Mesenchymal stem cell (in vitro differentiated cells and primary cell): ENCODE data around the gene UBR1.

Source experiments
- DNase-seq: peaks from one replicate; pipeline ENCODE4 v3.0.0-alpha.2; 2013
- H2AFZ ChIP-seq: one replicate; pipeline ENCODE4 v1.6.1; 2013; ENCODE audit warnings: low read depth, mild to moderate bottlenecking, control low read depth, inconsistent platforms, low read length, moderate library complexity
- H2AK5ac ChIP-seq: 2 replicates; pipeline ENCODE4 v1.6.1; 2013; ENCODE audit warnings: low read length, moderate library complexity, mild to moderate bottlenecking, inconsistent platforms; ENCODE audit not compliant: severe bottlenecking
- H2BK120ac ChIP-seq: one replicate; pipeline ENCODE4 v1.6.1; 2013; ENCODE audit warnings: low read depth, mild to moderate bottlenecking, inconsistent platforms, low read length, moderate library complexity
- H2BK12ac ChIP-seq, 2 experiments: one replicate each; pipeline ENCODE4 v1.6.1; 2013; ENCODE audit warnings: inconsistent platforms in 2 of 2, low read length in 2 of 2, mild to moderate bottlenecking in 2 of 2, moderate library complexity in 2 of 2, control low read depth in 1 of 2
- H2BK15ac ChIP-seq: one replicate; pipeline ENCODE4 v1.6.1; 2013; ENCODE audit warnings: mild to moderate bottlenecking, low read depth, inconsistent platforms; ENCODE audit not compliant: poor library complexity, severe bottlenecking
- H2BK5ac ChIP-seq: 2 replicates; pipeline ENCODE4 v1.6.1; 2013; ENCODE audit warnings: low read depth, mild to moderate bottlenecking, low read length, control low read depth, inconsistent platforms; ENCODE audit not compliant: poor library complexity, severe bottlenecking
- H3K14ac ChIP-seq, 2 experiments: one replicate each; pipeline ENCODE4 v1.6.1; 2013; ENCODE audit warnings: inconsistent platforms in 2 of 2, low read length in 2 of 2, control low read depth in 1 of 2, mild to moderate bottlenecking in 1 of 2, moderate library complexity in 1 of 2
- H3K18ac ChIP-seq, 2 experiments: one replicate each; pipeline ENCODE4 v1.6.1; 2013; ENCODE audit warnings: inconsistent platforms in 2 of 2, low read length in 2 of 2, control low read depth in 1 of 2, low read depth in 1 of 2, mild to moderate bottlenecking in 1 of 2
- H3K23ac ChIP-seq, 2 experiments: one replicate each; pipeline ENCODE4 v1.6.1; 2013; ENCODE audit warnings: inconsistent platforms in 2 of 2, low read length in 2 of 2, mild to moderate bottlenecking in 2 of 2, moderate library complexity in 2 of 2, control low read depth in 1 of 2
- H3K27ac ChIP-seq: 2 replicates; pipeline ENCODE4 v1.5.1; 2013; ENCODE audit warnings: mild to moderate bottlenecking, moderate library complexity, low read length, control low read depth, inconsistent platforms; ENCODE audit not compliant: poor library complexity, severe bottlenecking
- H3K27me3 ChIP-seq, 2 experiments: 2 replicates each; pipeline versions ENCODE4 v1.6.1 to v1.7.0; 2013; ENCODE audit warnings: low read length in 2 of 2, mild to moderate bottlenecking in 2 of 2, moderate library complexity in 2 of 2, control low read depth in 1 of 2, inconsistent platforms in 1 of 2; ENCODE audit not compliant: control insufficient read depth in 1 of 2, insufficient read depth in 1 of 2
- H3K36me3 ChIP-seq, 2 experiments: 2 replicates each; pipeline versions ENCODE4 v1.6.1 to v1.7.0; 2013; ENCODE audit warnings: low read length in 2 of 2, control low read depth in 1 of 2, inconsistent platforms in 1 of 2, low read depth in 1 of 2, mild to moderate bottlenecking in 1 of 2; ENCODE audit not compliant: insufficient read depth in 2 of 2, control insufficient read depth in 1 of 2
- H3K4ac ChIP-seq, 2 experiments: one replicate each; pipeline ENCODE4 v1.6.1; 2013; ENCODE audit warnings: inconsistent platforms in 2 of 2, low read length in 2 of 2, mild to moderate bottlenecking in 2 of 2, moderate library complexity in 2 of 2, control low read depth in 1 of 2, low read depth in 1 of 2
- H3K4me1 ChIP-seq: 2 replicates; pipeline ENCODE4 v1.6.1; 2013; ENCODE audit warnings: low read depth, low read length, control low read depth; ENCODE audit not compliant: control insufficient read depth, insufficient read depth
- H3K4me2 ChIP-seq: 2 replicates; pipeline ENCODE4 v1.6.1; 2013; ENCODE audit warnings: low read length, mild to moderate bottlenecking, inconsistent platforms; ENCODE audit not compliant: poor library complexity, severe bottlenecking
- H3K4me3 ChIP-seq, 2 experiments: 2 replicates each; pipeline versions ENCODE4 v1.5.1 to v1.7.0; 2013; ENCODE audit warnings: low read length in 2 of 2, mild to moderate bottlenecking in 2 of 2, control low read depth in 1 of 2, low read depth in 1 of 2; ENCODE audit not compliant: insufficient read depth in 1 of 2
- H3K79me1 ChIP-seq: replicated peaks from 2 replicates; pipeline ENCODE4 v1.6.1; 2013; ENCODE audit warnings: mild to moderate bottlenecking, control low read depth, low read length, inconsistent platforms; ENCODE audit not compliant: poor library complexity, severe bottlenecking
- H3K9ac ChIP-seq: 2 replicates; pipeline ENCODE4 v1.7.0; 2013; ENCODE audit warnings: mild to moderate bottlenecking, low read length, moderate library complexity
- H3K9me3 ChIP-seq: 2 replicates; pipeline ENCODE4 v1.7.0; 2013; ENCODE audit warnings: mild to moderate bottlenecking, low read length; ENCODE audit not compliant: control insufficient read depth
- H4K8ac ChIP-seq: one replicate; pipeline ENCODE4 v1.6.1; 2013; ENCODE audit warnings: inconsistent platforms, mild to moderate bottlenecking, low read length, moderate library complexity
- H4K91ac ChIP-seq: one replicate; pipeline ENCODE4 v1.6.1; 2013; ENCODE audit warnings: mild to moderate bottlenecking, low read length, inconsistent platforms
- WGBS: methylation state at CpG from one replicate; pipeline ENCODE4 v1.1.7; 2013; ENCODE audit warnings: mixed read lengths; 5-methylcytosine and 5-hydroxymethylcytosine counted together

Gene UBR1

DNA sequence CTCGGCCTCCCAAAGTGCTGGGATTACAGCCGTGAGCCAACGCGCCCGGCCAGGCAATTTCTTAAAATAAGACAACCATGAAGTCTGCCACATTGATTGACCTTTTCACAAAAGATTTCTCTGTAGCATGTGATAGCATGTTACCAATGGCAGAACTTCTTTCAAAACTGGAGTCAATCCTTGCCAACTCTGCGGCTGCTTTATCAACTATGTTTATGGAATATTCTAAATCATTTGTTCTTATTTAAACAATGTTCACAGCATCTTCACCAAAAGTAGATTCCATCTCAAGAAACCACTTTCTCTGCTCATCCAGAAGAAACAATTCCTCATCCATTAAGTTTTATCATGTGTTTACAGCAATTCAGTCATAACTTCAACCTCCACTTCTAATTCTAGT, 9.4 kb downstream of the UBR1 start:
- Histone ChIP-seq H3K4me1 (peaks cover 7% of the 10 kb centered on the region), H3K4me3 (no peak overlapping the region), H3K18ac (no peak overlapping the region), H3K9me3 (no peaks in the 10 kb centered on the region), H2AFZ (no peak overlapping the region), H3K9ac (no peak overlapping the region), H3K4me2 (no peak overlapping the region), H3K36me3 (peaks cover under 1 to 32% of the 10 kb centered on the region in 2 experiments), H4K8ac (no peak overlapping the region), H2BK5ac (no peak overlapping the region), H4K91ac (no peak overlapping the region), H2BK120ac (no peak overlapping the region), H3K23ac (no peak overlapping the region), H2BK15ac (no peak overlapping the region), H2AK5ac (no peak overlapping the region), H3K27ac (no peak overlapping the region), H3K79me1 (peaks cover 6% of the 10 kb centered on the region), H3K4ac (no peak overlapping the region), H3K27me3 (no peaks in the 10 kb centered on the region), H3K14ac (no peak overlapping the region), H2BK12ac (no peak overlapping the region)
- no peak for DNase-seq
- WGBS, result 95% methylated on average over 6 of the region's 6 CpGs

DNA sequence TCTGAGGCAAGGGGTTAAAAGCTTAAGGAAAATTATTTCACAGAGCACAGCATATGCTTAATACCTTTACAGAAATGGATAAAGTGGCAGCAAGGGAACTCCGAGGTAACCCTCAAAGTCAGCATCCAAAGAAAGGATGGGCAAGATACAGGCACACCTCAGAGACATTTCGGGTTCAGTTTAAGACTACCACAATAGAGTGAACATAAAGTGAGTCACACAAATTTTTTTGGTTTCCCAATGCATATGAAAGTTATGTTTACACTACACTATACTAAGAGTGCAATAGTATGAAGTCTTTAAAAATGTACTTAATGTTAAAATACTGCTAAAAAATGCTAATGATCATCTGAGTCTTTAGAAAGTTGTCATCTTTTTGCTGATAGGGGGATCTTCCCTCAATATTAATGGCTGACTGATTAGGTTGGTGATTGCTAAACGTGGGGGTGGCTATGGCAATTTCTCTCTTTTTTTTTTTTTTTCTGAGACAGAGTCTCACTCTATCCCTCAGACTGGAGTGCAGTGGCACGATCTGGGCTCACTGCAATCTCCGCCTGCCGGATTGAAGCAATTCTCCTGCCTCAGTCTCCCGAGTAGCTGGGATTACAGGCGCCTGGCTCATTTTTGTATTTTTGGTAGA, 10.0 kb downstream of the UBR1 start:
- no peak overlapping the region for H3K4ac ChIP-seq

DNA sequence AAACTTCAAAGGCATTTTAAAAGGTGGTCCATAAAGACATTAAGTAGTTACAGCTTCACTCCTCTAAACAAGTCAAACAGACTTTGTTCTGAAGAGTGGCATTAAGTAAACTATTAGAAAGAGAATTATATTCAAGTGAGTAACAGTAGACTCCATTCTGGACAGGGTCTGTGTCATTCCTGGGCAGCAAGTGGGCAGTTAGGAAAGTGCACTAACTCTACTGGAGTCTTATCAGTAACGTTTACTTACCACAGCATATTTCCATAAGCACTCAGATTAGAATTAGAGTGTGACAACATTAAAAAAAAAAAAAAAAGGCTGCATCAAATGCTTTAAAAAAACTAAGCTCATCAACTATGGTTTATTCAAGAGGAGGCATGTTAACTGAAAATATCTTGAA, 10.6 kb downstream of the UBR1 start:
- Histone ChIP-seq H3K4me3 (no peak overlapping the region), H2BK15ac (no peak overlapping the region), H2BK120ac (no peak overlapping the region), H4K8ac (no peak overlapping the region), H2BK12ac (no peak overlapping the region), H2AK5ac (no peak overlapping the region), H2BK5ac (no peak overlapping the region), H3K23ac (no peak overlapping the region), H3K79me1 (peaks cover 6% of the 10 kb centered on the region), H3K4me1 (peaks cover 7% of the 10 kb centered on the region), H3K18ac (no peak overlapping the region), H3K27ac (no peak overlapping the region), H3K9ac (no peak overlapping the region), H3K4me2 (no peak overlapping the region), H4K91ac (no peak overlapping the region), H3K27me3 (no peaks in the 10 kb centered on the region), H2AFZ (no peak overlapping the region), H3K9me3 (no peaks in the 10 kb centered on the region), H3K4ac (no peak overlapping the region), H3K36me3 (peaks cover 0 to 28% of the 10 kb centered on the region in 2 experiments), H3K14ac (no peak overlapping the region)
- WGBS, result no CpG with 5 or more reads among the region's 1 CpG
- peak; percentile 63 for DNase-seq

More for the DNA sequence above, 10.0 kb downstream of the UBR1 start:
- no peak overlapping the region for H2BK120ac ChIP-seq
- H4K8ac ChIP-seq, result no peak overlapping the region
- H3K4me3 ChIP-seq, result no peak overlapping the region
- no peak overlapping the region for H2BK12ac ChIP-seq
- H3K4me1 ChIP-seq, result peaks cover 7% of the 10 kb centered on the region
- H2AFZ ChIP-seq, result no peak overlapping the region
- no peak overlapping the region for H3K18ac ChIP-seq
- WGBS, result 96% methylated on average over 6 of the region's 8 CpGs
- H3K36me3 ChIP-seq, result peaks cover 0 to 31% of the 10 kb centered on the region in 2 experiments
- no peak overlapping the region for H3K14ac ChIP-seq
- H3K4me2 ChIP-seq, result no peak overlapping the region
- no peak overlapping the region for H3K27ac ChIP-seq
- H3K9ac ChIP-seq, result no peak overlapping the region
- H2AK5ac ChIP-seq, result no peak overlapping the region
- H3K79me1 ChIP-seq, result peaks cover 6% of the 10 kb centered on the region
- H3K27me3 ChIP-seq, result no peaks in the 10 kb centered on the region
- no peak overlapping the region for H2BK5ac ChIP-seq
- DNase-seq, result peak; percentile 47
- H2BK15ac ChIP-seq, result no peak overlapping the region
- H4K91ac ChIP-seq, result no peak overlapping the region
- H3K9me3 ChIP-seq, result no peaks in the 10 kb centered on the region
- no peak overlapping the region for H3K23ac ChIP-seq

DNA sequence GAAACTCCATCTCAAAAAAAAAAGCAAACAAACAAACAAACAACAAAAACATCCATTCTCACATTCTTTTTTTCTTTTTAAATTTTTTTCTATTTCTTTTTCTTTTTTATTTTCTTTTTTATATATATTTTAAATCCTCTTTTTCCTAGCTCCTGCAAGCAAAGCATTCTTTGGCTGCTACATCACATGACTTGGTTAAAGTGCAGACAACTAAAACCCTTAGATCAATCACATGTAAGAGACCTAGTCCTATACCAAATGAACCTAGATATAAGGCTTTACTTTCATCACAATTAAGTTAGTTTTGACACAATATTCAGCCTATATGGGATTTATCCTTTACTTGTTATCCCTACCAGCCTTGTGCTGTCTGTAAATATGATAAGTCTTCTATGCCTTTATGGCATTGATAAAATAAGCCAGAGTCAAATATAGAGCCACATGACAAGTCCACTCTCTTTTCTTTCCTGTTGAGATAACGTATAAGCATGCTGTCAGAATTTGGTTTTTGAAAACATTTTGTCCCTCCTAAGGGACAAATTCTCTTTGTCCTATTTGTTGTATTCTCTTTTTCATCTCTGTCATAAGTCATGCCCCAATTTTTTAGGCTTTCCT, 11.3 kb downstream of the UBR1 start:
- Histone ChIP-seq H3K27ac (no peak overlapping the region), H3K4me1 (peaks cover 7% of the 10 kb centered on the region), H4K91ac (no peak overlapping the region), H2AFZ (no peak overlapping the region), H3K4me3 (no peak overlapping the region), H3K27me3 (no peaks in the 10 kb centered on the region), H3K18ac (no peak overlapping the region), H3K23ac (no peak overlapping the region), H2BK15ac (no peak overlapping the region), H3K4me2 (no peak overlapping the region), H3K14ac (no peak overlapping the region), H4K8ac (no peak overlapping the region), H2BK120ac (no peak overlapping the region), H3K36me3 (peaks cover 0 to 22% of the 10 kb centered on the region in 2 experiments), H2BK5ac (no peak overlapping the region), H2BK12ac (no peak overlapping the region), H3K79me1 (peaks cover 4% of the 10 kb centered on the region), H3K9me3 (no peaks in the 10 kb centered on the region), H3K4ac (no peak overlapping the region), H2AK5ac (no peak overlapping the region), H3K9ac (no peak overlapping the region)
- 50% methylated on average over 1 of the region's 1 CpG for WGBS
- no peak for DNase-seq
